H1 (cell line): ENCODE results near the gene ZSCAN25. TPM values are rescaled to one million over a fixed set of nuclear protein-coding genes. Genes with fewer than 3 reads are reported as not detected.

Source experiments
- ASH2L ChIP-seq: fragments of 200-600, 300-600 bp; sonication (generic); IDR thresholded peaks from one replicate; pipeline ENCODE4 v1.7.1; 2017; ENCODE audit warnings: low read length
- CEBPB ChIP-seq: IDR thresholded peaks from 2 replicates; pipeline ENCODE4 v1.6.1; 2012; ENCODE audit warnings: low read depth, low read length
- HDAC2 ChIP-seq, 2 experiments: fragments of 300-600 bp in 1 of 2; sonication (generic) in 1 of 2; IDR thresholded peaks; 2 replicates each; pipeline ENCODE4 v1.6.1; 2011 to 2012; ENCODE audit warnings: low read depth in 2 of 2, low read length in 2 of 2, mild to moderate bottlenecking in 2 of 2, moderate library complexity in 2 of 2, borderline replicate concordance in 1 of 2, inconsistent platforms in 1 of 2
- MAFK ChIP-seq: IDR thresholded peaks from 2 replicates; pipeline ENCODE4 v1.6.1; 2012; ENCODE audit warnings: low read depth, mild to moderate bottlenecking, improper control_type of control experiment, low read length
- TAF7 ChIP-seq: optimal IDR thresholded peaks from 2 replicates; pipeline ENCODE3; 2011; ENCODE audit warnings: low read depth, mild to moderate bottlenecking, inconsistent platforms, low read length, moderate library complexity, borderline replicate concordance
- USF2 ChIP-seq: IDR thresholded peaks from 2 replicates; pipeline ENCODE4 v1.6.1; 2011; ENCODE audit warnings: low read length, improper control_type of control experiment
- polyA plus RNA-seq, 7 experiments: library from polyadenylated mRNA; depleted of rRNA in 3 of 7; stranded (reverse) in 5 of 7; unstranded in 2 of 7; fragments of >200 nt in 5 of 7; fragments of 200-250 nt in 2 of 7; gene quantifications; 1 replicate in 5 of 7; 2 replicates in 1 of 7; 4 replicates in 1 of 7; pipeline versions ENCODE4 v1.2.1 to v1.2.3, GENCODE V29; 2011 to 2013; ENCODE audit warnings: missing spikeins in 2 of 7, mixed read lengths in 2 of 7
- total RNA-seq: library from RNA; stranded (reverse); fragmentation: NEBNext Ultra II Directional; extraction: Animal tissue kit (Norgen Biotek cat#: 25700); gene quantifications from 2 replicates; pipeline ENCODE4 v1.2.1, GENCODE V29; 2021

Gene ZSCAN25
- total and polyA plus RNA-seq, 2 of the 8 experiments (the other 6 are each of a cell fraction or from before 2014, with no cell fraction given): 10.1 to 18.6 TPM

DNA sequence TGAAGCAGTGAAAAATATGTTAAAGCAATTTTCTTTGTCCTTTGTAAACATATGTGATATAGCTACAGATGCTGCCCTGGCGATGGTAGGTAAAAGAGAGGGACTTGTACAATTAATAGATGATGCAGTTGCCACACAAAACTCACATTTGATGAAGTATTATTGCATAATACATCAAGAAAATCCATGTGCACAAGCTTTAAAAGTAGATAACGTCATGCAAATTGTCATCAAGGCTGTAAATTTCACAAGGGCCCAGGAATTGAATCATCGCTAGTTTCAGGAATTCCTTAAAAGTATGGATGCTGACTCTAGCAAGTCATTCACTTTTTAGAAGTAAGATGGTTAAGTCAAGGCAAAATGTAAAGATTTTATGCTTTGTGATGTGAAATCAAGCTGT, 53.0 kb downstream of the ZSCAN25 start (continued):
- TF ChIP-seq CEBPB: no peak
- no peak for TF ChIP-seq TAF7
- no peak for TF ChIP-seq ASH2L
- TF ChIP-seq USF2: no peak
- no peak for TF ChIP-seq HDAC2 (IDR thresholded peaks at IDR 0.05; ENCODE audit: borderline replicate concordance in 1 of 2, low read depth in 2 of 2, low read length in 2 of 2)
- TF ChIP-seq MAFK: no peak
